HG03469 (cell line): Measurements from ENCODE around the gene SCYGR3.
"Not testable (repeated sequence)": the region's sequence is repeated elsewhere in the genome, so short reads cannot be mapped to it uniquely, and the experiment has no call there.

Experiments
- ATAC-seq: cut with Tn5 transposase; IDR thresholded peaks from one replicate; pipeline ENCODE4 v1.9.1; 2021; ENCODE audit warnings: mild to moderate bottlenecking, moderate library complexity, moderate number of reproducible peaks; ENCODE audit not compliant: unreplicated experiment

Gene SCYGR3

DNA sequence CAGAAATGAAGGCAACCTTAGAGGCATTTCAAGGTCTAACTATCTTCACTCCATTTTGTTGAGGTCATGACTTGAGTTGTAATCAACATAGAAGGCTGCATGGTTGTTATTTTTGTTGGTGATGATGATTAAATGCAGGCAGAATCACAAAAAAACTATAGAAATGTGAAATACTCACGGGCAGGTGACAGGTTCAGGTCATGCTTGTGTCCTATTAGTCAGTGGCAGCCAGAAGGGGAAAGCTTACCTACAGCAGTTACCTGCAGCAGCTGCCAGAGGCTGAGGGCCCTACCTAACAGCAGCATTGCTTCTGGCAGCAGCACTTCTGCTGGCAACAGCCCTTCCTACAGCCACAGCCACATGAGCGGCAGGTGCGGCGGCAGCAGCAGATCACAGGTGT is 394 bp downstream of the SCYGR3 start:
- ATAC-seq, result no peak

GRCh38 chr2:227613272-227613660 is 1.4 kb downstream of the SCYGR3 start:
- ATAC-seq, result no peak

DNA sequence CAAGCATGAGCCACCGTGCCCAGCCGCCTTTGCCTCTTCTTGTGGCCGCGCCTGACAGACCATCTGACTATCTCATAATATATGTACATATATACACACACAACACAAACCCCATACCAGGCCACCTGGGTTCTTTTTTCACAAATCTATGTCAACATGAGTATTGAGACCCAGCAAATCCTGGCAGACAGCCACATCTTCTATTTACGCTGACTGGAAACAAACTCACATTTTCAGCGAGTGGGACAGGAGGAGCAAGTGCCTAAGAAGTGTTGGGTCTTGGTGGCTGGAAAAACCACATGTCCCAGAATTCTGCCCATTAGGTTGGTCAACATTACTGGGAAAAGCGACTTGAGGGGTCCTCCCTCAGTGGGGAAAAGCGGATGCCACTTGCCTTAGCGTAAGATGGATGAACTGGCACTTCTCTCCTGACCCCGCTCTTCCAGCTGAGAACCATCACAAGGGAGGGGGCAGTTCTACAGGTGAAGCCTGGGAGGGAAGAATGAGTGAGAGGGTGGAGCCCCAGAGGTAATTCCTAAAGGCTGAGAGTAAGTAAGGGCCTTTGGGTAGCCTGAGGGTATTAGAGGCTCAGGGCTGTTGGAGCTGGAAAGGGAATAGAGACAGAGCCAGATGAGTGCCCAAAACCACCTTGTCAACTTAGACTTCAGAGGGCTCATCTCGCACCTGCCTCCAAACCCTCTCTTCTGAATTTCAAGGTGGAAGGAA is 1.9 kb downstream of the SCYGR3 start:
- ATAC-seq, result no peak

DNA sequence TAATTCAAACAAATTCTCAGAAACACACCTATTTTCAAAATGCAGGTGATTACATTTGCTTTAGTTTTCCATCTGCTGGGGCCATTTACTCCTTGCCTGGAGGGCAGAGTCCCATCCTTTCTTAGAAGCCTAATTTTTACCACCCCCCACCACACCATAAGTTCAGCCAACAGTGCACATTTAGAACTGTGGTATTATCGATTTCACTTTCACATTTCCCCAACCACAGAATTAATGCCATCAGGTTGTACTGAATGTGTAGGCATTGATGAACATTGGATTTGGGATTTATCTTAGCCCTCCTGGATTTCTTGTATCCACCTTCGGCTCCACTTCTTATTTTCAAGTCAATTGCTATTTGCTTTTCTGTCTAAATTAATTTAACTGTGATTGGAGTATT is 4.5 kb downstream of the SCYGR3 start:
- no peak for ATAC-seq

GRCh38 chr2:227608561-227609338 is 5.9 kb downstream of the SCYGR3 start:
- ATAC-seq, result peak; percentile 58

DNA sequence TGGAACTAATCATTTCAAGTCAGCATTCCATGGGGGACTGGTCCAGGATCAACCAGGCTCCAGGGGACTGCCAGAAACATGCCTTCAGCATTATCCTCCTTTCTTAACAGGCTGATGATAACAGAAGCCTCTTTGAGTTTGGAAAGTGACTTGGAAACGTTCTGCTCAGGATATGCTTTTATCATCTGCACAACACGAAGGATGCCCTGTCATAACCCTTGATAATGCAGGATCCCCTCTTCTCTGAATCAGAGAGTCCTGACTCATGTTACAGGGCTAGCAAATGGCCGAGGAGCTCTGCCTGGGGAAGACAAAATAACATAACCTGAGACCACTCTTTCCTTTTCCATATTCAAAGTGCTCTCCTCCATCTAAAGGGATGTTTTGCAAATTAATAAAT is 6.7 kb downstream of the SCYGR3 start:
- no peak for ATAC-seq

- ATAC-seq, result no peak
These were observed 8.2 kb downstream of the SCYGR3 start for GRCh38 chr2:227606476-227606875.

DNA sequence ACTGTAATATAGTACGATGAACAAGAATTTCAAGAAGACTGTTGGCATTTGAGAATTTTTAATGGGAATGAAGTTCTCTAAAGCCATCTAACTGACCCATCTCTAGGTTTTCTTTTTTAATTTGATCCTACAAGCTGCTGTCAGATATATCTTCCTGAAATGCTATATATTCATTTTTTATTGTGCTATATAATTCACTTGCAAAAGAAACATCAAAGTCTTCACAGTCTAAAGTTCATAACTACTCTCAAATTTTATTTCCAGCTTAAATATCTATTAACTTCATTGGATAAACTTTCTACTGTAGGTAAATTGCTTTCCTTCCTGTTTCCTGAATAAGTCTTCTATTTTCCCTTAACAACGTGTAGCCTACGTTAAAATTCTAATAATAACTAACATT is 12.3 kb downstream of the SCYGR3 start:
- ATAC-seq, result no peak

GRCh38 chr2:227598835-227599503 is 15.7 kb downstream of the SCYGR3 start, which contains the start of gene SCYGR2:
Gene SCYGR2 (plus strand): TSS chr2:227598893. CDS start chr2:227598893, 0 bp downstream.
- ATAC-seq, result not testable (repeated sequence)

- ATAC-seq, result no peak
These were observed 16.6 kb downstream of the SCYGR3 start for GRCh38 chr2:227597998-227598397.

- no peak for ATAC-seq
These were observed 17.6 kb downstream of the SCYGR3 start for GRCh38 chr2:227597036-227597435.

GRCh38 chr2:227595797-227596196 is 18.8 kb downstream of the SCYGR3 start:
- ATAC-seq, result no peak

GRCh38 chr2:227592694-227593387 is 21.8 kb downstream of the SCYGR3 start:
- ATAC-seq, result peak; percentile 81

GRCh38 chr2:227582369-227582768 is 32.3 kb downstream of the SCYGR3 start:
- no peak for ATAC-seq

- no peak for ATAC-seq
These were observed 34.8 kb downstream of the SCYGR3 start for GRCh38 chr2:227579791-227580190.

- no peak for ATAC-seq
These were observed 36.0 kb downstream of the SCYGR3 start for GRCh38 chr2:227578642-227579041.

DNA sequence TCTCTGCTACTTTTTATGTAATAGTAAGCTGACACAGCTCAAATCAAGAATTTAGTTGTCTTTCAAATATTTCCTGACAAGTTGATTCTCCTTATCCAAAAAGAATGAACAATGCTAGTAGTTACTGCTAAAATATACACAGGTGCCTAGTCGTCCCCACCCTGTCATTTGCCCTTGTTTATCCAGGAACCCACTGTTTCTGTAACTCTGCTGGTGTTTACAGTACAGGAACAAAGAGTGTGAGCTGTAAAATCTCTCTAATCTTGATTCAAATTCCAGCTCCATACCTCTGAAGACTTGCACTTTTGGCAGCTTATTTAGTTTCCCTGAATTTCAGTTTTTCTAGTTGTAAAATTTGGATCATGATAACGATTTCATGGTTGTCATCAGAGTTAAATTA is 37.1 kb downstream of the SCYGR3 start:
- no peak for ATAC-seq

GRCh38 chr2:227576812-227577211 is 37.8 kb downstream of the SCYGR3 start:
- ATAC-seq, result no peak

DNA sequence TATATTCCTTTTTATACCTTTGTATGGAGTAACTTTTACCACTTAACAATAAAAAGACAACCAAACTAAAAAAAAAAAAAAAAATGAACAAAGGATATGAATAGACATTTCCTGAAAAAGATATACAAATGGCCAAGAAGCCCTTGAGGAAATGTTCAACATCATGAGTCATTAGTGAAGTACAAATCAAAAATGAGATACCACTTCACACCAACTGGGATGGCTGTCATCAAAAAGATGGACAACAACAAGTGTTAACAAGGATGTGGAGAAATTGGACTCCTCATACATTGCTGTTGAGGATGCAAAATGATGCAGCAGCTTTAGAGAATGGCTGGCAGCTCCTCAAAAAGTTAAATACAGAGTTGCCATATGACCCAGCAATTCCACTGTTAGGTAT is 38.5 kb downstream of the SCYGR3 start:
- no peak for ATAC-seq

- no peak for ATAC-seq
These were observed 44.0 kb downstream of the SCYGR3 start for GRCh38 chr2:227570615-227571014.

DNA sequence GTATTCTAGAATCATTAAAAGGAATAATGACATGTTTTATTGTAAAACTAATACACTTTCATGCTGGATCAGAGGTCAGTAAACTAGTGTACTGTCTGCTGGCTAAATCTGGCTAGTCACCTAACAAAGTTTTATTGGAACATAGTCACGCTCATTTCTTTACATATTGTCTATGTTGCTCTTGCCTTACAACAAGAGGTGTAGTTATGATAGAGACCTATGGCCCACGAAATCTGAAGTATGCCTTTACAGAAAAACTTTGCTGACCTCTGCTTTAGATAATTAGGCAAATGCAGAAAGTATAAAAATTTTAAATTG is 45.8 kb downstream of the SCYGR3 start:
- ATAC-seq, result no peak
